ENCODE results near the gene NRG2.

The NRG2 gene

DNA sequence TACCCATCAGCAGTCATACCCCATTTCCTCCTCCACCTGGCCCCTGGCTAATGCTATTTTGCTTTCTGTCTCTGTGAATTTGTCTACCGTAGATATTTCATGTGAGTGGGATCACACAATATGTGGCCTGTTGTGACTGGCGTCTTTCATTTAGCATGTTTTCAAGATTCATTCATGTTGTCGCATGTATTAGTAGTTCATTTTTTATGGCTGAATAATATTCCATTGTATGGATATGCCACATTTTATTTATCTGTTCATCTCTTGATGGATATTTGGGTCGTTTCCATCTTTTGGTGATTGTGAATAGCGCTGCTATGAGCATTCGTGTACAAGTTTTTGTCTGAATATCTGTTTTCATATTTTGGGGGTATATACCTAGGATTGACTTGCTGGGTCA lies 213.6 kb downstream of the NRG2 start:
- DNase-seq, result no peak

- DNase-seq, result no peak
Observed at GRCh38 chr5:139828207-139828895, 214.7 kb downstream of the NRG2 start.

DNA sequence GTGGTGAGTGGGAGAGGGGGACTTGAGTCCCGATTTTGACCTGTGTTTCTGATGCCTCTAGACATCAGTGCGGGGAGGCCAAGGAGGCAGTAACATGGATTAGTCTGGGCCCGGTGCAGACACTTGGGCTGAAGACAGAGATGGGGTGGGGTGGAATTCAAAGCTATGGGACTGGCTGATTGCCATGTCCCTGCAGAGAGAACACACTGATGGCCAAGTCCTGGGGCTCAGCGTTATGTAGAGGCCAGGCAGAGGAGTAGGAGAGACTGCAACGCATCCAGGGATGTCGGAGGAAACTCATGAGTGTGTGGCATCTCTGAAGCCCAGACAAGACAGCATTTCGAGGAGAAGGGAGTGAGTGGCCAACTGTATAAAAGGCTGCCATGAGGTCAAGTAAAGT lies 217.4 kb downstream of the NRG2 start:
- no peak for DNase-seq

- no peak for DNase-seq
Observed at GRCh38 chr5:139823757-139824355, 219.2 kb downstream of the NRG2 start.

GRCh38 chr5:139822553-139823425 lies 220.3 kb downstream of the NRG2 start:
- no peak for DNase-seq

GRCh38 chr5:139821806-139822552 lies 221.1 kb downstream of the NRG2 start:
- no peak for DNase-seq

DNA sequence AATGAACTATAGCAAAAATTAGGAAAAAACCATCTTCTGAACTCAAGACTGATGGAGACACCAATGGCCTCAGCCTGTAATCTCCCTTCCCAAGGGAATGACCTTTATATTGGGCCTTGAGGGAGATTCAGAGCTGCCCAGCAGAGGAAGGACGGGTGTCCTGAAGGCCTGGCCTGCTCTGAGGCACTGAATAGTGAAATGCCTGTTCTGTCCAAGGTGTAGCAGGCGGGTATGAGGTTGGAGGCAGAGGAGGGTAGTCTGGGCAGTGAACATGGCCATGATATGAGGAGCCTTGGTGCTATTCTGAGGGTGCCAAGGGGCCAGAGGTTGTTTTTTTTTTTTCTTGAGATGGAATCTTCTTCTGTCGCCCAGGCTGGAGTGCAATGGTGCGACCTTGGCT lies 222.5 kb downstream of the NRG2 start:
- no peak for DNase-seq

GRCh38 chr5:139820130-139820529 lies 223.0 kb downstream of the NRG2 start:
- DNase-seq, result no peak

GRCh38 chr5:139817970-139818369 lies 225.1 kb downstream of the NRG2 start:
- no peak for DNase-seq

DNA sequence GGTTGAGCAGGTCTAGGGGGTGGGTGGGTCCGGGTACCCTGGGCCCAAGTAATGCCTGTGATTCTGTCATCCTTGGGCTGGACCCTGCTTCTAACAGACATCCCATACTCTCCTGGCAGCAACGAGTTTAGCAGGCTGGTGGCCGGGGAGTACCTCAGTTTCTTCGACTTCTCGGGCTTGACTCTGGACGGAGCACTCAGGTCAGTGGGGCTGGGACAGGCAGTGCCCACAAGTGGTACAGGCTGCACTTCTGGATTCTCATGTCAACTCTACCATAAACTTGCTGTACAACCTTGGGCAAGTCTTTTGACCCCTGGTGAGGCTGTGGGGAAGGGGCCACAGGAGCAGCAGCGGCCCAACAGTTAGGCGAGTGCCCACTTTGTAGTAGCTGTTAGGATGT lies 225.7 kb downstream of the NRG2 start:
- no peak for DNase-seq

DNA sequence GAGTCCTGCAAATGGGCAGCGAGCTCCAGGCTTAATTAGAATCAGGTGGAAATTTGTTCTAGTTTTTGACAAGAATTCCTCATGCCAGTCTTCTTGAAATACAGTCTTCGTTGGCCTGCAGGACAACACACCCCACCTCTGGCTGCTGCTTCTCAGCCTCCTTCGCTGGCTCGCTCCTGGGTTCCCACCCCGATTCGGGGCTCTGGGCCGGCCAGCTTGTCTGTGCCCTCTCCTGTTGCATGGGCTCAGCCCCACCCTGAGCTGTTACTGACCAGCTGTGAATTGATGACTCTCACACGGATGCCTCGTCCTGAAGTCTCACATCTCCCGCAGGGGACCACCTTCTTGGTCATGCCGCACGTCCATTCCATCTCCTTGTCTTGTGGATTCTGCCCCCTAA lies 226.5 kb downstream of the NRG2 start:
- DNase-seq, result no peak

GRCh38 chr5:139814704-139815280 lies 228.3 kb downstream of the NRG2 start:
- no peak for DNase-seq

- DNase-seq, result no peak
Observed at GRCh38 chr5:139814191-139814601, 228.9 kb downstream of the NRG2 start.

- DNase-seq, result no peak
Observed at GRCh38 chr5:139812836-139813805, 230.0 kb downstream of the NRG2 start.

- no peak for DNase-seq
Observed at GRCh38 chr5:139812323-139812722, 230.8 kb downstream of the NRG2 start.

- DNase-seq, result no peak
Observed at GRCh38 chr5:139811274-139811607, 231.9 kb downstream of the NRG2 start.

DNA sequence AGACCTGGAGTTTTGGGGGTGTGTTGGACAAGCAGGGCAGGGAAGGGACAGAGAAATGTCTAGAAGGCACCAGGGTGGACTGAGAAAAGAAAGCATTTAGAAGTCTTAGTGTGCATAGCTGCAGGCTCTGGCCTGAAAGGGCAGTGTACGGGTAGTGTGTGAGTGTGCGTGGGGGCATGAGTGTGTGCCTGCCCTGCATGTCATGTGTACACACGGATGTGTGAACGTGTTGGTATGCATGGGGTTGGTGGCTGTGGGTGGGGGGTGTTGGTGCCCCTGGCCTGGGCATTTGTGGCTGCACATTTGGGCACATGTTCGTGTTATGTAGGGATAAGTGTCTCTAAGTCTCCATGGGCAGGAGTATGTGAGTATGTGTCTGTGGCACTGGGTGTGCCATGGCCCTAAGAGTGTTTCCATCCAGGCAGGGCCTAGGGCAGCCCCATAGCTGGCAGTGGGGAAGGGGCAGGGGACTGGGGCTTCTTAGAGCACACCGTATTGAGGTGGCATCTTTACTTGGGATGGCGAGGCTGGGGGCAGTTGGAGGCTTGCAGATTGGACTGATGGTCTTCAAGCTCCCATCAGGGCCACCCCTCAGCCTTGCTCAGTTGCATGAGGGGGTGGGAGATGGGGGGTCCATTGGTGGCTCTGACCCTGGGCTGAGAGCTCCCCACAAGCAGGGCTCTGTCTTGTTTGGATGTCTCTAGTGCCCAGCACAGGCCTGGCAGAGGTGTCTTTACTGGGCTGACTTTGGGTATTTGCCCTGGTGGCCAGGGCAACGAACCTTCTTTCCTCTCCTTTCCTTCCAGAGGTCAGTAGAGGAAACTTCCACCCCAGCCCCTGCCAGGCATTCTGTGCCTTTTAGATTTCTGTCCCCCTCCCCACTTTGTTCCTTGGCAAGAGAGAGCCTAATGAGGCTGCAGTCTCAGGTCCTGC lies 232.5 kb downstream of the NRG2 start:
- DNase-seq, result no peak

DNA sequence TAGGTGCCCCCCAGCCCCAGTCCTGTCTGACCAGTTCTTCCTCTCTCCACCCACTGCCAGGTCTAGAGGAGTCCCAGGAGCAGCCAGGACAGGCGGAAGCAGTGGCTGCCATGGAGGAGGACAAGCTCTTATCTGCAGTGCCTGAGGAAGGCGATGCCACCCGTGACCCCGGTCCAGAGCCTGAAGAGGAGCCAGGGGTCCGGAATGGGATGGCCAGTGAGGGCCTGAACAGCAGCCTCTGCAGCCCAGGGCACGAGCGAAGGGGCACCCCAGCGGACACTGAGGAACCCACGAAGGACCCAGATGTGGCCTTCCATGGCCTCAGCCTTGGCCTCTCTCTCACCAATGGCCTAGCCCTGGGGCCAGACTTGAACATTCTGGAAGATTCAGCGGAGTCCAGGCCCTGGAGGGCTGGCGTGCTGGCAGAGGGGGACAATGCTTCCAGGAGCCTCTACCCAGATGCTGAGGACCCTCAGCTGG lies 233.7 kb downstream of the NRG2 start:
- no peak for DNase-seq

- no peak for DNase-seq
Observed at GRCh38 chr5:139808481-139809330, 234.4 kb downstream of the NRG2 start.
